Tibial nerve (tissue), 4 donors: ENCODE measurements around the gene GALNT14. TPM values are rescaled to one million over a fixed set of nuclear protein-coding genes. Genes with fewer than 3 reads are reported as not detected.

Experiments
- DNase-seq, 2 donors: peaks; one replicate each; pipeline ENCODE4 v3.0.0-alpha.2; 2019; ENCODE audit warnings: low spot score in 2 of 2
- H3K27ac ChIP-seq, 4 donors: fragments of 200-600 bp; sonication (generic) in 3 of 4; one replicate each; pipeline ENCODE4 v1.5.1; 2017 to 2019; ENCODE audit warnings: mild to moderate bottlenecking in 1 of 4
- H3K27me3 ChIP-seq, 2 donors: fragments of 200-600 bp; sonication (generic) in 1 of 2; one replicate each; pipeline versions ENCODE4 v1.5.1 to v1.6.0; 2017 to 2019
- H3K36me3 ChIP-seq, 3 donors: fragments of 200-600 bp; sonication (generic); one replicate each; pipeline ENCODE4 v1.5.1; 2018 to 2019
- H3K4me1 ChIP-seq, 4 donors: fragments of 200-600 bp; sonication (generic) in 3 of 4; one replicate each; pipeline ENCODE4 v1.5.1; 2017 to 2019
- H3K4me3 ChIP-seq, 4 donors: fragments of 200-600 bp; sonication (generic) in 3 of 4; one replicate each; pipeline ENCODE4 v1.5.1; 2017 to 2019; ENCODE audit warnings: mild to moderate bottlenecking in 1 of 4, moderate library complexity in 1 of 4
- H3K9me3 ChIP-seq, 4 donors: fragments of 200-600 bp; sonication (generic) in 3 of 4; one replicate each; pipeline ENCODE4 v1.5.1; 2017 to 2019
- CTCF ChIP-seq, 5 experiments: fragments of 200-600 bp in 3 of 5; fragments of 450-650 bp in 2 of 5; sonication (generic) in 3 of 5; IDR thresholded peaks; one replicate each; pipeline ENCODE4 v1.5.1; 2016 to 2019; ENCODE audit warnings: antibody characterized with exemption in 5 of 5, mild to moderate bottlenecking in 3 of 5, moderate library complexity in 2 of 5
- EP300 ChIP-seq, 2 donors: sonication (generic); formaldehyde crosslinking; IDR thresholded peaks; one replicate each; pipeline ENCODE4 v1.6.1; 2017; ENCODE audit warnings: antibody characterized with exemption in 2 of 2, mild to moderate bottlenecking in 1 of 2
- POLR2A ChIP-seq, 2 donors: fragments of 450-650 bp; IDR thresholded peaks; one replicate each; pipeline ENCODE4 v1.6.1; 2017; ENCODE audit warnings: antibody characterized with exemption in 2 of 2, mild to moderate bottlenecking in 2 of 2, moderate library complexity in 2 of 2
- WGBS, 2 donors: methylation state at CpG; one replicate each; pipeline ENCODE4 v1.1.5; 2018; 5-methylcytosine and 5-hydroxymethylcytosine counted together
- total RNA-seq, 4 donors: library from RNA; depleted of rRNA; stranded (reverse); fragments of >200 nt; gene quantifications; one replicate each; pipeline ENCODE4 v1.1.0, GENCODE V29; 2016

GALNT14 gene
- total RNA-seq, 4 donors from 2014 or later, result 0.21 to 4.2 (median 0.78) TPM; not detected in 1

DNA sequence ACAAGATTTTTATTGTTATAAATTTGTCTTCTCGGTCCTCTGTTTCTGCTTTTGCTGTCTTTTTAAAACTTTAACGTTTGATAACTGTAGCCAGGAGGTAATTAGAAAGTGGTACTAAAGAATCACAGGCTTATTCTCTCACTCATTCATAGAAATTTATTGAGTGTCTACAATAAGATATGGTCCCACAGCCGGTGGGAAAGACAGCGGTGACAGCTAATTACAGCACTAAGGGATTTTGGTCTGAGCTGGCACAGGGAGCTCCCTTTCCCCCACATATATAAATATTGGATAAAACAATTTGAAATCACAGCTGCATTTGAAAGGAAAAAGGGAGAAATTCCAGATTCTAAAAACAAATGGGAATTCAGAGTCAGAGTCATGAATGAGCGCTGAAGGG is 237.9 kb downstream of the GALNT14 start:
- H3K27me3 ChIP-seq, result no peaks in the 10 kb centered on the region
- 53 to 57% methylated on average over 5 of the region's 5 CpGs for WGBS, 2 donors
- no peak overlapping the region for H3K4me3 ChIP-seq
- H3K36me3 ChIP-seq, result no peaks in the 10 kb centered on the region
- TF ChIP-seq CTCF (IDR thresholded peaks at IDR 0.05) (no peak), POLR2A (IDR thresholded peaks at IDR 0.05) (no peak), EP300 (IDR thresholded peaks at IDR 0.05) (no peak)
- no peak for DNase-seq
- no peak overlapping the region for H3K27ac ChIP-seq
- peaks cover 0 to 28% (median 0%) of the 10 kb centered on the region in 4 donors for H3K9me3 ChIP-seq
- H3K4me1 ChIP-seq, result no peaks in the 10 kb centered on the region

DNA sequence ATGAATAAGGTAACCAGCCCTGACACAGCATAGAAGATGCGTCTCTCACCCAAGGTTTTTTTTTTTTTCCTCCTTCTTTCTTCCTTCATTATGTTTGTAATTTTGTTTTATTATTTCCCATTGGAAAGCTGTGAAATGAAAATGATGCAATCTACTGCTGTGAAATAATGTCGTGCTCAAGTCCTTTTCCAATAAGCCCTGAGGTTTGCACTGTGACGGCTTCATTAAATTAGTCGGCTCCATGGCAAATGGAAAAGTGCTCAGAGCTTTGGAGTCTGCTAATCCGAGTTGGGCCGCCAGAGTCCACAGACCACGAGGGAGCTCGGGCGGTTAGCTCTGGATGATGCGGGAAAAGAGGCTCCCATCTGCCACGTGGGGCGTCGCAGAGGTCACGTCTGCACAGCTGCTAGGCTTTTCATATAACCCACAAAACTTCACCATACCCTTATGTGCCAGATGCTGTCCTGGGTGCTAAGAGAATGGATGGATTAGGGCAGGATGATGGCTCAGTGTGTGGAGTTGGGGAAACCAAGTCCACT is 238.7 kb downstream of the GALNT14 start:
- H3K4me1 ChIP-seq, result no peaks in the 10 kb centered on the region

DNA sequence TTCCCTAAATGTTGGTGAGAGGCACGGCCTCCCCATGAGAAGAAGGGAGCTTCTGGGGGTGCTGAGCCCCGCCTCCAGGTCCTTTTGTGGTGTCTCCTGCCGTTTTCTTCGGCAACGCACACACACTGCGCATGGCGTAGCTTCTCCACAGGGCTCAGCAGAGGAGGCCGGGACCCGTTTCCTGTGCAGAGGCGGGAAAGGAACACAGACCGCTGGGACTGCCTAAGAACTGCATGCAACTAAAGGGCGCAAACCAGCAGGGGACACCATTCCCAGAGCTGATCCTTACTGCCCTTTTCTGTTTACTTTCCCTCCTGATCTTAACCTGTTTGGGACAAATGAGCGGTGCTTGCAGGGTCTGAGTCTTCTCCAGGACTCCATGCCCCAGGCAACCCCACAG is 240.7 kb downstream of the GALNT14 start:
- Histone ChIP-seq H3K27ac (no peak overlapping the region), H3K9me3 (peaks cover 0 to 18% (median 0%) of the 10 kb centered on the region in 4 donors), H3K27me3 (no peaks in the 10 kb centered on the region), H3K4me3 (no peak overlapping the region), H3K36me3 (no peaks in the 10 kb centered on the region), H3K4me1 (no peaks in the 10 kb centered on the region)
- WGBS, 2 donors, result 89 to 91% methylated on average over 13 of the region's 13 CpGs
- DNase-seq, result no peak
- TF ChIP-seq POLR2A (IDR thresholded peaks at IDR 0.05) (no peak), EP300 (IDR thresholded peaks at IDR 0.05) (no peak), CTCF (IDR thresholded peaks at IDR 0.05) (no peak)

More for the DNA sequence above, 238.7 kb downstream of the GALNT14 start:
- WGBS, 2 donors, result 76 to 80% methylated on average over 14 of the region's 14 CpGs
- peaks cover 0 to 28% (median 0%) of the 10 kb centered on the region in 4 donors for H3K9me3 ChIP-seq
- no peak for DNase-seq
- no peak overlapping the region for H3K27ac ChIP-seq
- H3K36me3 ChIP-seq, result no peaks in the 10 kb centered on the region
- TF ChIP-seq POLR2A (IDR thresholded peaks at IDR 0.05) (no peak), CTCF (IDR thresholded peaks at IDR 0.05) (no peak), EP300 (IDR thresholded peaks at IDR 0.05) (no peak)
- H3K27me3 ChIP-seq, result no peaks in the 10 kb centered on the region
- no peak overlapping the region for H3K4me3 ChIP-seq

- no peak overlapping the region for H3K27ac ChIP-seq
- H3K4me1 ChIP-seq, result no peaks in the 10 kb centered on the region
- no peaks in the 10 kb centered on the region for H3K27me3 ChIP-seq
- WGBS, 2 donors, result 48 to 61% methylated on average over 5 of the region's 5 CpGs
- peaks cover 0 to 18% (median 0%) of the 10 kb centered on the region in 4 donors for H3K9me3 ChIP-seq
- H3K4me3 ChIP-seq, result no peak overlapping the region
- DNase-seq, result no peak
- H3K36me3 ChIP-seq, result no peaks in the 10 kb centered on the region
- no peak for TF ChIP-seq POLR2A (IDR thresholded peaks at IDR 0.05)
These were observed 243.6 kb downstream of the GALNT14 start for GRCh38 chr2:30894498-30895119.

GRCh38 chr2:30888852-30889409 is 249.3 kb downstream of the GALNT14 start:
- WGBS, 2 donors, result 73 to 78% methylated on average over 7 of the region's 7 CpGs
- peaks cover 0 to 4% (median 0%) of the 10 kb centered on the region in 4 donors for H3K9me3 ChIP-seq
- no peak overlapping the region for H3K27ac ChIP-seq
- TF ChIP-seq EP300 (IDR thresholded peaks at IDR 0.05) (no peak), CTCF (IDR thresholded peaks at IDR 0.05) (no peak), POLR2A (IDR thresholded peaks at IDR 0.05) (no peak)
- no peaks in the 10 kb centered on the region for H3K36me3 ChIP-seq
- no peaks in the 10 kb centered on the region for H3K27me3 ChIP-seq
- no peaks in the 10 kb centered on the region for H3K4me1 ChIP-seq
- DNase-seq, result no peak
- H3K4me3 ChIP-seq, result no peak overlapping the region
